HG02571 (cell line): ENCODE measurements around the gene PDIA2.

Source experiments
- ATAC-seq: cut with Tn5 transposase; IDR thresholded peaks from one replicate; pipeline ENCODE4 v1.9.1; 2021; ENCODE audit warnings: mild to moderate bottlenecking, moderate library complexity; ENCODE audit not compliant: unreplicated experiment

Gene PDIA2

GRCh38 chr16:296276-296675 is 13.3 kb downstream of the PDIA2 start:
- ATAC-seq = no peak

GRCh38 chr16:296806-297510 is 14.0 kb downstream of the PDIA2 start:
- ATAC-seq = no peak

DNA sequence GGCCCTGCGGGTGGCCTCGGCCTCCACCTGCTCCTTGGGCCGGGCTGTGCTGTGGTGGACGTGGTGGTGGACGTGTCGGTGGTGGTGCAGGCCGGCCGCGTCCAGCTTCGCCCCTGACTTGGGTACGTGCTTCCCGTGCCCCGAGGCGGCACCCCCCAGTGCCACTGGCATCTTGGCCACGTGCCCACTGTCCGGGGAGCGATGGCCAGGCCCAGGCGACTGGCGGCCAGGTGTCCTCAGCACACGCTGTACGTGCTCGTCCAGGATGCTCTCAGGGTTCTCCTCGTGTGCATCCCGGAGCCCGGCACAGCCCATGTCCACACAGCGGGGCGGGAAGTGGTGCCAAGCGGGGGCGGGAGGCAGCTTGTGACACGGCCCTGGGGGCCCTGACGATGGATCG is 14.9 kb downstream of the PDIA2 start:
- no peak for ATAC-seq

DNA sequence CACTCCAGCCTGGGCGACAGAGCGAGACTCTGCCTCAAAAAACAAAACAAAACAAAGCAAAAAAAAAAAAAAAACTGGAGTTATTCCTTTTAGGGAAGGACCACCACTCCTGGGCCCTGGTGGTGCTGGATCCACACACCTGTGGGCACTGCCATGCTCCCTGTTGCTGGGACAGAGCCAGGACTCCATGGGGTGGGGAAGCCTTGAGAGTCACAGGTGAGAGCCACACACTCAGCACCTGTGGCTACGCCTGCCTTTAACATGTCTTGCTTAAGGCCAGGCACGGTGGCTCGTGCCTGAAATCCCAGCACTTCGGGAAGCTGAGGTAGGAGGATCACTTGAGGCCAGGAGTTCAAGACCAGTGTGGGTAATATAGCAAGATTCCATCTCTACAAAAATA is 18.3 kb downstream of the PDIA2 start:
- ATAC-seq = no peak

- no peak for ATAC-seq
Observed at GRCh38 chr16:301950-302349, 19.0 kb downstream of the PDIA2 start.

GRCh38 chr16:303760-304505 is 21.0 kb downstream of the PDIA2 start:
- ATAC-seq = no peak

DNA sequence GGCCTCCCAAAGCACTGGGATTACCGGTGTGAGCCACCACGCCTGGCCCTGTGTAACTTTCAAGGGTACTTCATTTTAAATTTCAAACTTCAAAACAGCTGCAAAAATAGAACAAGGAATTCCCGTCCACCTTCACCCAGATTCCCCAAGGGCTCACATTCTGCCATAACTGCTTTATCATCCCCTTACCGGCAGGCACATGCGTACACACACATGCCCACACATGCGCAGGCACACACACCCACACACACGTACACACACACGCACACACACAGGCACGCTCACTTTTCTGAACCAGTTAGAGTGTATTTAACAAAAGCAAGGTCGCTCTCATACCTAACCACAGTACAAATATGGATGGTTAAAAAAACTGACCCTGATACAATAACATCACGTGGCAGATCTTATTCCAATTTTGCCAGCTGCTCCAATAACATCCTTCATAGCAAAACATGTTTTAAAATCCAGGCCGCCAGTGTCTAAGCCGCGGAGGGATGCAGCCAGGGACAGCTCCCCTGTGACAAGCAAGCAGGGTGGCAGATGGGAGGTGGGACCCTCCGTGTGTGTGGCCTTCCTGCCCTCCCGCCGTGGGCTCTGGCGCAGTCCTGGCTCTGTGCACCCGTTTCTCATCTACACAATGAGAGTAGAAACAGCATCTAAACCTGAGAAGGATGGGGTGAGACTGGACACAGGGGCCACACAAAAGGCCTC is 23.1 kb downstream of the PDIA2 start:
- no peak for ATAC-seq

DNA sequence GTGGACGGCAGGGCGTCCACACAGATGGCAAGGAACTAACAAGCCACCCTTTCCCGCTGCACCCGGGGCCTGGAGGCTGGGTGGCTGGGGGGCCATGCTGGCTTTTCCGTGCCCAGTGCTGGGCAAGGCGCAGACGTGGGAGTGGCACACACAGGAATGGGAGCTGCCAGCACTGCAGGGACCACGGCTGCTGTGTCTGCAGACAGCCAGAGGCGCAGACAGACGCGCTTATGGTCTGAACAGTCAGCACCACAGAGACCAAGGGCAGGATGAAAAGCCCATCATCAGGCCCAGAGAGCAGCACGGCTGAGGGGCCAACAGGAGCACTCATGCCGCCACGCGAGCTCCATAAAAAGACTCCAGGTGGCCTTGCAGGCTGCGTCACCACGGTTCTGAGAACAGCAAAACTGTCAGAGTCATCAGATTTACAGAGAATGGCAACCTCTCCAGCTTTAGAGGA is 24.0 kb downstream of the PDIA2 start:
- ATAC-seq = no peak

DNA sequence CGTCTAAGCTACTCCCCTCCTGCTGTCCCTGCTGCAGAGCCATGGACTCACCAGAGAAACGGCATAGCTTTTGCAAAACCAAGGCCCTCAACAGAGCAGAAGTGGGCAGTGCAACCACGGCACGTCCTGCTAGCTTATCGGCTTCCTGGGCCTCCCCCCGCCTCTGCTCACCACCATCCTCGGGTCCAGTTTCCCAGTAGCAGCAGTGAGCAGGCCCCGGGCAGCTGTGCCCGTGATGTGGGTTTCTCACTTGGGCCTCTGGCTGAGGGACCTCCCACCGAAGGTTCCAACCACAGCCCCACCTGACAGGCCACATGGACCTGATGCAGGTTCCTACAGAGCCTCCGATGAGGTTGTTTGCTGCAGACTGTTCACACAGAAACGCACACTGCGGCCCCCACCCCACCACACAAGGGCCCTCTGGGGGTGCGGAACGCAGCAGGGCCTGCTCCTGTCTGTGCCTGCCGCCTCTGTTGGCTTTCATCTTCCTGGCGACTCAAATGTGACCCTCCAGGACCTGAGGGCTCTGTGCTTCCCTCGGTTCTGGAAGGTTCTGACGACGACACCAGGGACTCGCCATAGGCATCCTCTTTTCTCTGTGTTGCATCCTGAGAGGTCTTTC is 24.8 kb downstream of the PDIA2 start:
- no peak for ATAC-seq

DNA sequence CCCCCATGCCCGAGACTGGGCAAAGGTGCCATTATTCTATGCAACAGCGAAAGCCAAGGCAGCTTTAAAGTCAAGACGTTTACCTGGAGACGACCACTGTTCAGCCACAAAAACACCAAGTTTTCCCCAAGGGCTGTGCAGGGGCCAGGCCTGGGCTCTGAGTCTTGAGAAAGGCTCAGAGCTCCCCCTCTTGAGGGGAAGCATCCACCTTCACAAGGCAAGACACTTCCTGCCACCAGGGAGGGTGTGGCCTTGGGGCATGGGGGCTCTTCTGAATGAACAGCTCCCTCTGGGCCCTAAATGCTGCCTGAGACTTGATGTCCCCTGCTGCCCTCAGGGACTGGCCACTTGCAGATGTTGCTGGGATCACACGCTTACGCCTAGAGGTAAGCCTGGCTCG is 26.5 kb downstream of the PDIA2 start:
- no peak for ATAC-seq

DNA sequence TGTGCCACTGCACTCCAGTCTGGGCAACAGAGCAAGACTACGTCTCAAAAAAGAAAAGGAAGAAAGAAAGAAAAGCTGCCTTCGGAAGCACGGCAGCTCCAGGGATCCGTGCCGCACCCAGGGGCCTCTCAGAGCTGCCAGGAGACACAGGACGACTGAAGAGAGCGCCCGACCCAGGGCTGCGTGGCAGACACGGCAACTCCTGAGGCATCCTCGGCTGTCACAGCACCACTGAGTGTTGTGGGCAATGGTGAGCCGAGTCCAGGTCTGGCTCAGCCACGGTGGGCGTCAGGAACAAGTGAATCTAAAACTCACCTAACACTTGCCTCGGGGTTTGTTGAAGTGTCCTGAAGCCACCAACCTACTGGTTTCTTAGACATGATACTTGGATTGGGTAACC is 28.8 kb downstream of the PDIA2 start:
- ATAC-seq = no peak

DNA sequence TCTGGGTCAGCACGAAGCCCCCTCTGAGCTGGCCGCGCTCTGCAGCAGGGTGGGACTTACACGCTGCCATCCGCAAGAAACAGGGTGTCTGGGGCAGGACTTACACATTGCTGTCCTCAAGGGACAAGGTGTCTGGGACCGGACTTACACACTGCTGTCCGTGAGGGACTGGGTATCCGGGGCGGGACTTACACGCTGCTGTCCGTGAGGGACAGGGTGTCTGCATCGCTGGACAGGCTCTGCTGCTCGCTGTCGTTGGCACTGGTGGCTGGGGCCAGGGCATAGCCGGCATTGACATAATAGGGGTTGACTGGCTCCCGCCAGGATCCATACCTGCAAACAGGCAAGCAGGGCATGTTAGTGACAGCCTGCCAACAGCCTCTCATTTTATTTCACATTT is 31.4 kb downstream of the PDIA2 start:
- ATAC-seq = no peak

DNA sequence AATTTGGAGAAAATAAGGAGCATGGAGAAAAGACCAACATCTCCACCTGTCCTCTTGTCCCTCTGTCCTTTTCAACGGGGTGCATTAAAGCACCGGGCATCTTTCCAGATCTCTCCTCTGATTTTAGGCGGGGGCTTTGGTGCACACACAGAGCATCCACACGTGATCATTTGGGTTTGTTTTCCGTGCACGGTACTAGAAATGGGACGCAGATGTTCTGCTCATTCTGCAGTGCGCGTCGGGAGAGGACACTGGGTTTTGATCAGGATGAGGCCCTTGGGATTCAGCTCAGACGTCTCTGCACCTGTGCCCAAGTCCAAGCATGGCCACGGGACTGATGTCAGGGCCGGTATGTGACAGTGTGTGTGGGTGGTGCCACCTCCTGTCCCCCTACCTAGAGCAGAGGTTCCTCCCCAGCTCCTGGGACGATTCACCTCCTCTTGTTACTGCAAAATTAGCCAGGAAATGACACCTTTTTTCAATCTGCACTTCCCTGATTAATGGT is 31.9 kb downstream of the PDIA2 start:
- ATAC-seq = no peak

DNA sequence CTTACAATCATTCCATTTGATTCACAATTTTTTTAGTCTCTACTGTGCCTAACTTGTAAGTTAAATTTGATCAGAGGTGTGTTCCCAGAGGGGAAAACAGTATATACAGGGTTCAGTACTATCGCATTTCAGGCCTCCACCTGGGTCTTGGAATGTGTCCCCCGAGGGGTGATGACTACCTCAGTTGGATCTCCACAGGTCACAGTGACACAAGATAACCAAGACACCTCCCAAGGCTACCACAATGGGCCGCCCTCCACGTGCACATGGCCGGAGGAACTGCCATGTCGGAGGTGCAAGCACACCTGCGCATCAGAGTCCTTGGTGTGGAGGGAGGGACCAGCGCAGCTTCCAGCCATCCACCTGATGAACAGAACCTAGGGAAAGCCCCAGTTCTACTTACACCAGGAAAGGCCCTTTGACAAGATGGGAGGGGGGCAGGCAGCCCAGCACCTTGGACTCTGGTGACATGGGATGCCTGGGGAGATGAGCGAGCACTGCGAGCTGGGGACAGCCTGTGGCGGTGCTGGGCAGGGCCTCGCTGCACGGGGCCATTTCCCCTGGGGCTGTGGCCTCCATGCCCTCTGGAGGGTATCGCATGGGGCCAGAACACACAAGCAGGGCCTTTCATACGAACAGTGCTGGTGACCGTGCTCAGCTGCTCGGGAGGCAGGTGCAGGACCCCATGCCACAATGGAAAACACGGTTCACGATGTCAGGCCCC is 33.9 kb downstream of the PDIA2 start:
- no peak for ATAC-seq

- ATAC-seq = no peak
Observed at GRCh38 chr16:317583-317982, 34.6 kb downstream of the PDIA2 start.

GRCh38 chr16:318628-319027 is 35.7 kb downstream of the PDIA2 start:
- ATAC-seq = no peak

DNA sequence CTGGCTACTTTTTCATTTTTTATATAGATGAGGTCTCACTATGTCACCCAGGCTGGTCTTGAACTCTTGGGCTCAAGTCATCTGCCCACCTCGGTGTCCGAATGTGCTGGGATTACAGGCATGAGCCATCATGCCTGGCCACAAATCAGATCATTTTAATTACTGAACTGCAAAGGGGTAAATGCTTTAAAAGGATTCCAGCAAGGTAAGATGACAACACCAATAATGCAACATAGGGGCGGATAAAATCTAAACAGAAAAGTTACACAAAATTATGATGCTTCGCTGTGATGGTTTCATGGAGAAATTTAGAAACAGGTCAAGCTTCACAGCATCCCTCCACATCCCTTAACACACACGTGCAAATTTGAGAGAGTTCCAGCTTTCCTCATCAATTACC is 37.2 kb downstream of the PDIA2 start:
- no peak for ATAC-seq

- ATAC-seq = no peak
Observed at GRCh38 chr16:321532-321931, 38.6 kb downstream of the PDIA2 start.

DNA sequence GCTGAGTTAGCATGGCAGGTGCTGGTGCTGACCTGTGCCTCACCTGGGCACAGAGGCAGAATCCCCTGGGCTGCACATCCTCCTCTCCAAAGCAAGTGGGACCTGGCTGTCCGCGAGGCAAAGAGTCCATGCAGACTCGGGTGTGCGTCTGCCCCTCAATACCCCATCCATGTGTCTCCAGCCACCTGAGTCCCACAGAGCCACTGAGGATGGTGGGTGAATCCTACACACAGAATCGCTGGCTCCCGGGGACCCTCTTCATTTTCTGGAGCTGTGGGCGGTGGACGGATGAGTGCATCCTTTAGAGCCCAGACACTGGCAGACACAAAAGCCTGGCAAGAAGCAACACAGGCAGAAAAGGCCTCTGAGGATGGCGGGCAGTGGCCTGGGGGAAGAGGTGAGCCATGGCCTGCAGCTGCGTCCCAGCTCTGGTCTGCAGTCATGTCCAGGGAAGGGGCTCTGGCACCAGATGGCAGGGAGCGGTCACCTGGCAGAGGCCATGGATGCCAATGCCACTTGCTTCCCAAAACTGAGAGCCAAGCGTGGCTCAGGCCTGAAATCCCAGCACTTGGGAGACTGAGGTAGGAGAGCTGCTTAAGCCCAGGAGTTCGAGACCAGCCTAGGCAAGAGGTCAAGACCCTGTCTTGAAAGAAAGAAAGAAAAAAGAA is 39.6 kb downstream of the PDIA2 start:
- ATAC-seq = no peak

DNA sequence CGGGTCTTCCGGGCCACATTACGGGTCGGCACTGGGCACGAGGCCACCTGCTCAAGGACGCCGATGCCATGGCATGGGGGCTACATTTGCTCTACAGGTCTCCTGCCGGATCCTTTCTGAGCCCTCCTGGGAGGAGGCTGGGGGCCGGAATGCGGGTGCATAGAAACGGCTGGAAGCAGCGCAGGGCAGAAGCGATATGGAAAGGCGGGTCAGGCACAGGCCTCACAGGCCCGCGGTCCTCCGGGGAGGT is 41.2 kb downstream of the PDIA2 start:
- ATAC-seq = no peak
